Liver (tissue), 9 donors: ENCODE measurements around the gene GNG12. TPM values are rescaled to one million over a fixed set of nuclear protein-coding genes. Genes with fewer than 3 reads are reported as not detected.
A peak's percentile ranks its signal among the peaks of the same experiment; 100 is the strongest.

Source experiments
- DNase-seq: peaks from one replicate; pipeline ENCODE4 v3.0.0-alpha.2; 2017; ENCODE audit warnings: low spot score
- H3K27ac ChIP-seq, 2 donors: one replicate each; pipeline ENCODE4 v1.7.0; 2013; ENCODE audit warnings: inconsistent platforms in 2 of 2, low read length in 2 of 2, control low read depth in 1 of 2, low read depth in 1 of 2, mild to moderate bottlenecking in 1 of 2
- H3K27me3 ChIP-seq, 4 donors: one replicate each; pipeline versions ENCODE4 v1.6.1 to v1.7.0; 2013; ENCODE audit warnings: low read length in 3 of 4, inconsistent platforms in 1 of 4, mild to moderate bottlenecking in 1 of 4, moderate library complexity in 1 of 4; ENCODE audit not compliant: control insufficient read depth in 4 of 4, insufficient read depth in 4 of 4
- H3K36me3 ChIP-seq, 4 donors: one replicate each; pipeline versions ENCODE4 v1.6.1 to v1.7.0; 2013; ENCODE audit warnings: low read length in 3 of 4, mild to moderate bottlenecking in 3 of 4, low read depth in 1 of 4, moderate library complexity in 1 of 4; ENCODE audit not compliant: control insufficient read depth in 4 of 4, insufficient read depth in 3 of 4
- H3K4me1 ChIP-seq, 4 donors: one replicate each; pipeline versions ENCODE4 v1.6.1 to v1.7.0; 2013; ENCODE audit warnings: low read length in 3 of 4, mild to moderate bottlenecking in 3 of 4, moderate library complexity in 1 of 4; ENCODE audit not compliant: control insufficient read depth in 4 of 4, insufficient read depth in 4 of 4
- H3K4me3 ChIP-seq, 3 donors: one replicate each; pipeline versions ENCODE4 v1.6.1 to v1.7.0; 2013; ENCODE audit warnings: low read length in 3 of 3, control low read depth in 1 of 3, low read depth in 1 of 3, mild to moderate bottlenecking in 1 of 3
- H3K9ac ChIP-seq, 2 donors: one replicate each; pipeline ENCODE4 v1.7.0; 2013; ENCODE audit warnings: low read length in 2 of 2, mild to moderate bottlenecking in 2 of 2, moderate library complexity in 2 of 2, control low read depth in 1 of 2, low read depth in 1 of 2
- H3K9me3 ChIP-seq, 4 donors: one replicate each; pipeline versions ENCODE4 v1.6.1 to v1.7.0; 2013; ENCODE audit warnings: low read length in 3 of 4; ENCODE audit not compliant: control insufficient read depth in 4 of 4
- EGR1 ChIP-seq, 2 donors: IDR thresholded peaks; 2 replicates each; pipeline ENCODE4 v1.6.1; 2016 to 2018; ENCODE audit warnings: antibody characterized with exemption in 2 of 2, low read depth in 2 of 2
- FOXA1 ChIP-seq: IDR thresholded peaks from 2 replicates; pipeline ENCODE4 v1.6.1; 2016; ENCODE audit warnings: antibody characterized with exemption
- FOXA2 ChIP-seq: IDR thresholded peaks from 2 replicates; pipeline ENCODE4 v1.6.1; 2016; ENCODE audit warnings: antibody characterized with exemption
- GABPA ChIP-seq, 2 donors: IDR thresholded peaks in 1 of 2; conservative IDR thresholded peaks in 1 of 2; 2 replicates each; pipeline ENCODE4 v1.6.1; 2016; ENCODE audit warnings: antibody characterized with exemption in 2 of 2, mild to moderate bottlenecking in 1 of 2, moderate library complexity in 1 of 2
- HNF4A ChIP-seq, 2 donors: conservative IDR thresholded peaks; 2 replicates each; pipeline ENCODE4 v1.6.1; 2016; ENCODE audit warnings: antibody characterized with exemption in 2 of 2, mild to moderate bottlenecking in 2 of 2
- HNF4G ChIP-seq: IDR thresholded peaks from 2 replicates; pipeline ENCODE4 v1.6.1; 2016; ENCODE audit warnings: antibody characterized with exemption
- JUND ChIP-seq, 2 donors: IDR thresholded peaks; 2 replicates each; pipeline ENCODE4 v1.6.1; 2016; ENCODE audit warnings: antibody characterized with exemption in 2 of 2
- NR2F2 ChIP-seq: IDR thresholded peaks from 2 replicates; pipeline ENCODE4 v1.6.1; 2016; ENCODE audit warnings: antibody characterized with exemption
- RAD21 ChIP-seq, 2 donors: IDR thresholded peaks; 2 replicates each; pipeline ENCODE4 v1.6.1; 2016; ENCODE audit warnings: antibody characterized with exemption in 2 of 2, mild to moderate bottlenecking in 2 of 2
- REST ChIP-seq: IDR thresholded peaks from 2 replicates; pipeline ENCODE4 v1.6.1; 2016; ENCODE audit warnings: antibody characterized with exemption, mild to moderate bottlenecking
- SP1 ChIP-seq: IDR thresholded peaks from 2 replicates; pipeline ENCODE4 v1.6.1; 2018; ENCODE audit warnings: antibody characterized with exemption, mild to moderate bottlenecking
- TAF1 ChIP-seq: conservative IDR thresholded peaks from 2 replicates; pipeline ENCODE4 v1.6.1; 2016; ENCODE audit warnings: antibody characterized with exemption, mild to moderate bottlenecking
- ZBTB33 ChIP-seq: IDR thresholded peaks from 2 replicates; pipeline ENCODE4 v1.6.1; 2016; ENCODE audit warnings: antibody characterized with exemption
- WGBS: extraction: QIAGEN DNeasy Blood & Tissue Kit; methylation state at CpG from one replicate; pipeline ENCODE4 v1.1.7; 2013; 5-methylcytosine and 5-hydroxymethylcytosine counted together
- polyA plus RNA-seq, 2 donors: library from polyadenylated mRNA; stranded (reverse) in 1 of 2; unstranded in 1 of 2; fragments of 200-250 nt in 1 of 2; fragments of >200 nt in 1 of 2; fragmentation: Nextera tagmentation in 1 of 2; extraction: Ambion mirVana in 1 of 2; gene quantifications; one replicate each; pipeline versions ENCODE4 v1.2.1 to v1.2.3, GENCODE V29; 2013 to 2015
- total RNA-seq, 2 donors: library from RNA; depleted of rRNA; stranded (reverse); fragments of >200 nt; gene quantifications; one replicate each; pipeline ENCODE4 v1.2.3, GENCODE V29; 2014
- TF ChIP-seq, protein P1 (sequence below): fragments of 150-350 bp; IDR thresholded peaks from 2 replicates; pipeline ENCODE4 v1.5.1; 2017; ENCODE audit warnings: improper control_type of control experiment, low read depth, low read length; ENCODE audit not compliant: missing input control
- TF ChIP-seq, protein P2 (sequence below): IDR thresholded peaks from 2 replicates; pipeline ENCODE4 v1.6.1; 2016; ENCODE audit warnings: antibody characterized with exemption
- donor health status: healthy.
- donor health status: healthy.
- donor health status: healthy.
- donor health status: healthy.
- donor health status: healthy.

The GNG12 gene
- total and polyA plus RNA-seq, 4 donors, result 15.4 to 26.1 (median 19.7) TPM

- TF ChIP-seq RAD21 (IDR thresholded peaks at IDR 0.05) (peak in 1 of 2 donors; percentile 49), HNF4G (no peak), EGR1 (IDR thresholded peaks at IDR 0.05; ENCODE audit: low read depth in 2 of 2) (no peak), FOXA1 (no peak), REST (no peak)
- H3K9me3 ChIP-seq, result no peaks in the 10 kb centered on the region
- H3K9ac ChIP-seq, result no peak overlapping the region
- no peak for DNase-seq
- no peaks in the 10 kb centered on the region for H3K27me3 ChIP-seq
- 88% methylated on average over 6 of the region's 6 CpGs for WGBS
- H3K4me1 ChIP-seq, result peaks cover 0 to 7% (median 0%) of the 10 kb centered on the region in 4 donors
- H3K4me3 ChIP-seq, result no peak overlapping the region
- peaks cover 0 to 4% (median 3%) of the 10 kb centered on the region in 4 donors for H3K36me3 ChIP-seq
- no peak overlapping the region for H3K27ac ChIP-seq
These were observed 62.1 kb downstream of the GNG12 start for GRCh38 chr1:67771152-67771551.

DNA sequence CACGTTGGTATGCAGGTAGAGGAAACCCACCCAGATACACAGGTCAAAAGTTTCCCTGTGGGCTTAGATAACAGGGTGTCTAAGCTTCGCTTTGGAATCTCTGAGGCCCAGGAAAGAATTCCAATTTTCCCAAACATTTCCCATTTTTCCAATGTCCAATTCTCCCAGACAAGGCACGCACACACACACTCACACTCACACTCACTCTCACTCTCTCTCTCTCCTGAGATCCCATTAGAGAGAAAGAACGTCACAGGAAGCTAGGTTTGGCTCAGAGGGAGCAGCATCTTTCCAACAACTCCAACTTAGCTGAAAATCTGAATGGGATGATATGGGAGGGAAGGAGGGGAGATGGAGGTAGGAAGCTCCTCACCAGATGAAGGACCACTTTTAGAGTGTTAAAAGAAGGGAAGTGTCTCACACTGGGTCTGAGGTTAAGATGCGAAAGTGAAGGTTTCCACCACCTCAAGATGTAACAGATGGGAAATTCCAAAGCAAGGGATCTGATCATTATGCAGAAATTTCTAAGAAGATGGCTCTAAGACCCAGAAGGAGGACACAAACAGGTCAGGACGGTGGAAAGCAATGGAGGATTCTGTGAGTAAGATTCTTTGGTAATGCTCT, 63.5 kb downstream of the GNG12 start:
- Histone ChIP-seq H3K4me3 (no peak overlapping the region), H3K9ac (no peak overlapping the region), H3K4me1 (peaks cover 0 to 7% (median 0%) of the 10 kb centered on the region in 4 donors), H3K36me3 (no peaks in the 10 kb centered on the region), H3K27ac (no peak overlapping the region), H3K9me3 (no peaks in the 10 kb centered on the region), H3K27me3 (no peaks in the 10 kb centered on the region)
- 89% methylated on average over 6 of the region's 6 CpGs for WGBS
- DNase-seq, result no peak
- TF ChIP-seq HNF4A (conservative IDR thresholded peaks at IDR 0.05) (no peak), NR2F2 (no peak), RAD21 (IDR thresholded peaks at IDR 0.05) (no peak), FOXA2 (no peak), EGR1 (IDR thresholded peaks at IDR 0.05; ENCODE audit: low read depth in 2 of 2) (no peak), SP1 (no peak), GABPA (IDR thresholded peaks at IDR 0.05 in 1 of 2, conservative IDR thresholded peaks at IDR 0.05 in 1 of 2) (no peak), ZBTB33 (no peak), HNF4G (no peak)

DNA sequence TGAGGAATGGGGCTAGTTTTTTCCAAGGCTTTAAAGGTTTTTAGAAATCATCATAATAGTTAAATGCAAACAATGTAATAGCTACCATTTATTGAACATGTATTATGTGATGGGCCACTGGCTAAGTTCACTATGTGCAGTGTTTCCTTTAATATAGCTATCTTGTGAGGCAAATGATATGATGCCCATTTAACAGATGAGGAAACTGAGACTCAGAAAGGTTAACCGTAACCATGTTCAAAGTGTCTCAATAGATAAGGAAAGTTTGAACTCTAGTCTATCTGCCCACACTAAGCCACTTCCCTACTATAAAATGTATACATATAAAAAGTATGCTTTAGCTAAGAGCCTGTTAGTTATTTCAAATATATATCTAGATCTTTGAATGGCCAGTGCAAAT, 64.8 kb downstream of the GNG12 start:
- H3K27me3 ChIP-seq, result no peaks in the 10 kb centered on the region
- TF ChIP-seq, protein P1, sequence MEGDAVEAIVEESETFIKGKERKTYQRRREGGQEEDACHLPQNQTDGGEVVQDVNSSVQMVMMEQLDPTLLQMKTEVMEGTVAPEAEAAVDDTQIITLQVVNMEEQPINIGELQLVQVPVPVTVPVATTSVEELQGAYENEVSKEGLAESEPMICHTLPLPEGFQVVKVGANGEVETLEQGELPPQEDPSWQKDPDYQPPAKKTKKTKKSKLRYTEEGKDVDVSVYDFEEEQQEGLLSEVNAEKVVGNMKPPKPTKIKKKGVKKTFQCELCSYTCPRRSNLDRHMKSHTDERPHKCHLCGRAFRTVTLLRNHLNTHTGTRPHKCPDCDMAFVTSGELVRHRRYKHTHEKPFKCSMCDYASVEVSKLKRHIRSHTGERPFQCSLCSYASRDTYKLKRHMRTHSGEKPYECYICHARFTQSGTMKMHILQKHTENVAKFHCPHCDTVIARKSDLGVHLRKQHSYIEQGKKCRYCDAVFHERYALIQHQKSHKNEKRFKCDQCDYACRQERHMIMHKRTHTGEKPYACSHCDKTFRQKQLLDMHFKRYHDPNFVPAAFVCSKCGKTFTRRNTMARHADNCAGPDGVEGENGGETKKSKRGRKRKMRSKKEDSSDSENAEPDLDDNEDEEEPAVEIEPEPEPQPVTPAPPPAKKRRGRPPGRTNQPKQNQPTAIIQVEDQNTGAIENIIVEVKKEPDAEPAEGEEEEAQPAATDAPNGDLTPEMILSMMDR, result no peak
- TF ChIP-seq TAF1 (no peak), JUND (IDR thresholded peaks at IDR 0.05) (no peak), GABPA (IDR thresholded peaks at IDR 0.05 in 1 of 2, conservative IDR thresholded peaks at IDR 0.05 in 1 of 2) (no peak), HNF4G (no peak), REST (no peak), EGR1 (IDR thresholded peaks at IDR 0.05; ENCODE audit: low read depth in 2 of 2) (no peak), HNF4A (conservative IDR thresholded peaks at IDR 0.05) (no peak)
- TF ChIP-seq, protein P2, sequence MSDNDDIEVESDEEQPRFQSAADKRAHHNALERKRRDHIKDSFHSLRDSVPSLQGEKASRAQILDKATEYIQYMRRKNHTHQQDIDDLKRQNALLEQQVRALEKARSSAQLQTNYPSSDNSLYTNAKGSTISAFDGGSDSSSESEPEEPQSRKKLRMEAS, result no peak

More for the DNA sequence above, 64.8 kb downstream of the GNG12 start:
- Histone ChIP-seq H3K4me3 (no peak overlapping the region), H3K4me1 (peaks cover 0 to 7% (median 0%) of the 10 kb centered on the region in 4 donors), H3K36me3 (peaks cover 0 to 1% (median 0%) of the 10 kb centered on the region in 4 donors), H3K27ac (no peak overlapping the region), H3K9ac (no peak overlapping the region), H3K9me3 (no peaks in the 10 kb centered on the region)
- WGBS, result 97% methylated on average over 1 of the region's 1 CpG
- no peak for DNase-seq
